Measurements from ENCODE around the gene PRAF2.

DNA sequence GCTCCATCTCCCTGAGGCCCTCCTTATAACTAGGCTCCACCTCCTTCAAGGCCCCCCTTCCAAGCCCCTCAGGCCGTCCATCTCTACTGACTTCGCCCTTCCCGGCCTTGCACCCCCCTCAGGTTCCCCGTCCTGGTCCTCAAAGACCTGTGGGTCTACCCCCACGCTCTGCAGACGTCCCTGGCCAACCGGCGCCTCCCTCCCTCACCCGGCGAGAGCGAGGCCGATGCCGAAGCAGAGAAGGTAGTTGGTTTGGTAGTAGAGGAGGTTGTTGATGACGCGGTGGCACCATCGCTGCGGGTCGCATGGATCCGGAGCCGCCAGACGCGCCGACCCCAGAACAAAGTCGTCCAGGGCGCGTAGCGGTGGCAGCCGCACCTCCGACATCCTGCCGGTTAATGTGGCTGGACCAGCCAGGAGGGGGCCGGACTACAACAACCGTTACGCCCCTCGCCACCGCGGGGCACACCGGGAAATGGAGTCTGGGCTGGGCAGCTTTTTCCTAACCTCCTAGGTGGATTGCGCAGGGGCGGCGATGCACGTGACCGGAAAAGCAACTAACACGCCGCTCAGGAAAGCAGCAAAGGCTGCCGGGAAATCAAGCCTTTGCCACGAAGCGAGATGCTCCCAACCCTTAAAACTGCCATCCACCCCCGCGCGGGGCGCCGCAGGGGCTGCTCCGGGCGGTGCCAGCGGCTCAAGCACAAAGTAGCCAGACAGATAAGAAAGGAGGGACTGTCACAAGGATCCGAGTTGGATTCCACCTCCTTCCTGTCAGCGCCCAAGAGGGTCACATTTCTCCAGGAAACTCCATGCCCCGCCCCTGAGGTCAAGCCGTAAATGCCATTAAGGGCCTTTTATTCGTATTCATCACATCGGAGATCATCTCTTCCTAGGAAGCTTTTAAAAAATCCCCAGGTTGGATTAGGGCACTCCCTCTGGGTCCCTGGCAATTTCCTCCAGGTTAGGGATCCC, at the start of gene PRAF2:
- TF ChIP-seq, protein P1, sequence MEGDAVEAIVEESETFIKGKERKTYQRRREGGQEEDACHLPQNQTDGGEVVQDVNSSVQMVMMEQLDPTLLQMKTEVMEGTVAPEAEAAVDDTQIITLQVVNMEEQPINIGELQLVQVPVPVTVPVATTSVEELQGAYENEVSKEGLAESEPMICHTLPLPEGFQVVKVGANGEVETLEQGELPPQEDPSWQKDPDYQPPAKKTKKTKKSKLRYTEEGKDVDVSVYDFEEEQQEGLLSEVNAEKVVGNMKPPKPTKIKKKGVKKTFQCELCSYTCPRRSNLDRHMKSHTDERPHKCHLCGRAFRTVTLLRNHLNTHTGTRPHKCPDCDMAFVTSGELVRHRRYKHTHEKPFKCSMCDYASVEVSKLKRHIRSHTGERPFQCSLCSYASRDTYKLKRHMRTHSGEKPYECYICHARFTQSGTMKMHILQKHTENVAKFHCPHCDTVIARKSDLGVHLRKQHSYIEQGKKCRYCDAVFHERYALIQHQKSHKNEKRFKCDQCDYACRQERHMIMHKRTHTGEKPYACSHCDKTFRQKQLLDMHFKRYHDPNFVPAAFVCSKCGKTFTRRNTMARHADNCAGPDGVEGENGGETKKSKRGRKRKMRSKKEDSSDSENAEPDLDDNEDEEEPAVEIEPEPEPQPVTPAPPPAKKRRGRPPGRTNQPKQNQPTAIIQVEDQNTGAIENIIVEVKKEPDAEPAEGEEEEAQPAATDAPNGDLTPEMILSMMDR (IDR thresholded peaks at IDR 0.05): no peak
- TF ChIP-seq POLR2A (IDR thresholded peaks at IDR 0.05): no peak
